Umbilical cord (tissue), 2 donors: ENCODE results near the gene ADGRG1. TPM values are rescaled to one million over a fixed set of nuclear protein-coding genes. Genes with fewer than 3 reads are reported as not detected.
A peak's percentile ranks its signal among the peaks of the same experiment; 100 is the strongest.

ENCODE experiments used
- DNase-seq: peaks from one replicate; pipeline ENCODE4 v3.0.0-alpha.2; 2015; ENCODE audit warnings: low spot score
- total RNA-seq: library from RNA; depleted of rRNA; stranded (reverse); fragments of >200 nt; gene quantifications from one replicate; pipeline ENCODE4 v1.2.3, GENCODE V29; 2014; ENCODE audit warnings: low replicate concordance; ENCODE audit not compliant: insufficient read depth

The ADGRG1 gene
- total RNA-seq, 1 donor from 2014 or later: 8.9 TPM

- DNase-seq: no peak
Measured at GRCh38 chr16:57606147-57606846, 22.1 kb upstream of the ADGRG1 start.

DNA sequence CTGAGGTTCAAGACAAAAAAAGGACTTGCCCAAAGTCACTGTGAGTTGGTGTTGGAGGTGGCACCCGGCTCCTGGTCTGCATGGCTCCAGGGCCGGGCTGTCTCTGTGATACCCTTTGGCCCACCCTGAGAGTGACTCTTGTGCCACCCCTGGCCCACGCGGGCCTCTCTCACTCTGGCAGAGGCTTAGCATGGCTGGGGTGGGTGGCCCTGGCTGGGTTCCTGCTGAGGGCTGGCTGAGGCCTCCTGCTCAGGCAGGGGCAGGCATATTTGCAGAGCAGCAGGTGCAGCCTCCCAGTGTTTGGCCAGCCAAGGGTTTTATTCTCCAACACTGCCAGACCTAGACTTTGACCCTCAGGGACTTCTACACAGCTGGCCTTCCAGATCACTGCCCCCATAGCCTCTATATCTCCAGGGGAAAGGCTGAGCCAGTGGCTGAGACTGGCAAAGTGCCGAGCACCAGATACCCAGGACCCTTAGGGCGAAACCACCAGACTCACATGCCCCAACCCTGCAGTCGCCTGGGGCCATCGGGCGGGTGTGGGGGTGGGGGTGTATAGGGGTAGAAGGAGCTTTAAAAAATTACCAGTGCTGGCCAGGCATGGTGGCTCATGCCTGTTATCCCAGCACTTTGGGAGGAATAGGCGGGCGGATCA, 21.5 kb upstream of the ADGRG1 start:
- no peak for DNase-seq

DNA sequence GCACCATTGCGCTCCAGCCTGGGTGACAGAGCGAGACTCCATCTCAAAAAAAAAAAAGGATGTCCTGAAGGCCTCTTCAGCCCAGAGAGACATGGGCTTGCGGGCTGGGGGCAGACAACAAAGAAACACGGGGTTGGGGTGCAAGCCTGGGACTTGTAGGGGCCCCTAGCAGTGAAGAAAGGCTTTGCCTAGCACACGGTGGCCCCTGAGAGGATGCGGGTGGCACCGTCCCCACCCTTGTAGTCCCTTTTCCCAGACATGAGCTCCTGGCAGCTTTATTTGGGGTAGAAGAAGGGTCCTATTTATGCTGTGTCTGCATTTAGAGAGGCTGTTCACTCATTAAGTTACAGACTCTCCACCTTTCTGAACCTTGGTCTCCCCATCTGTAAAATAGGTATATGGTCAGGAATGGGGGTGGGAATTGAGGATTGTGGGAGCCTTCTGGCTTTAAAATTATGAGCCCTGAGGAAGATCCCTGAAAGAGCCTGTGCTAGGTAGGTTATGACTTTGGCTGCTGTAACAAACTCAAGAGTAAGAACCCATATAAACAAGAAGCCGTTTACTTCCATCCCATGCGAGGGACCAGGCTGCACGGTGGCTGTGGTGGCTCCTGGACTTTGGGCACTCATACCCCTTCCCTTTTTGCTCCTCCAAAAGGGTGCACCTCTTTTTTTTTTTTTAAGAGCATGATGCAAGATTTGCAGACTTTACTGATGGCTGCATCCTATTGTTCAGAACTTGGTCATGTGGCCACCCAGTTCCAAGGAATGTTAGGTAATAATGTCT, 20.6 kb upstream of the ADGRG1 start:
- no peak for DNase-seq

GRCh38 chr16:57608462-57609113, 19.8 kb upstream of the ADGRG1 start:
- no peak for DNase-seq

GRCh38 chr16:57609541-57610401, 18.7 kb upstream of the ADGRG1 start:
- no peak for DNase-seq

- no peak for DNase-seq
Measured at GRCh38 chr16:57610611-57611010, 17.8 kb upstream of the ADGRG1 start.

DNA sequence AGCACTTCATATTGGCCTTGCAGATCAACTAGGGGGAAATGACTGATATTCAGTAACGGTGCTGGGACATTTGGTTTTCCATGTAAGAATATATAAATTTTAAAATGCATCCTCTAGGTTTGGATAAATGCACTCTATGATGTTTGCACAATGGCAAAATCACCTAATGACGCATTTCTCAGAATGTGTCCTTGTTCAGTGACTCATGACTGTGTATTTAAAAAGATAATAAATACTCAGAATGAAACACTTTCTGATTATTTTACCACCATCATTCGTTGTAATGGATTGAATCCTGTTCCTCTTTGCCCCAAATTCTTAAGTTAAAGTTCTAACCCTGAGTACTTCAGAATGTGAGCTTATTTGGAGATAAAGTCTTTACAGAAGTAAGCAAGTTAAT, 17.2 kb upstream of the ADGRG1 start:
- no peak for DNase-seq

GRCh38 chr16:57611706-57612105, 16.7 kb upstream of the ADGRG1 start:
- DNase-seq: no peak

DNA sequence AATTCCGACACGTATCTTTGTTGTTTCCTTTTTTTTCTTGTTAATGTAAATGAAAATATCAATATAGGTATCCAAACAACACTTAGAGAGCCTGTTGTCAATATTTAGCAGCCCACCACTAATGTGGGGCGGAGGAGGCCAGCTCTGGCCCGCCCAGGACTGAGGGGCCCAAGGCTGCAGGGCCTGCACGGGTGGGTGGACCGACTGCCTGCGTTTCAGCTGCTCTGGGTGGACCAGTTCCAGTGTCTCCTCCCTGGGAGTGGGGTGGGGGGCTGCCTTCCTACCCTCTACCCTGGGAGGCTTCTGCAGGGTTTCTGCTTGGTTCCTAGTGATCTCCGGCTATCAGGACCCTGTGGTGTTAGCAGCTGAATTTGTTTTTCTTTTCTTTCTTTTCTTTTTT, 15.9 kb upstream of the ADGRG1 start:
- DNase-seq: no peak

DNA sequence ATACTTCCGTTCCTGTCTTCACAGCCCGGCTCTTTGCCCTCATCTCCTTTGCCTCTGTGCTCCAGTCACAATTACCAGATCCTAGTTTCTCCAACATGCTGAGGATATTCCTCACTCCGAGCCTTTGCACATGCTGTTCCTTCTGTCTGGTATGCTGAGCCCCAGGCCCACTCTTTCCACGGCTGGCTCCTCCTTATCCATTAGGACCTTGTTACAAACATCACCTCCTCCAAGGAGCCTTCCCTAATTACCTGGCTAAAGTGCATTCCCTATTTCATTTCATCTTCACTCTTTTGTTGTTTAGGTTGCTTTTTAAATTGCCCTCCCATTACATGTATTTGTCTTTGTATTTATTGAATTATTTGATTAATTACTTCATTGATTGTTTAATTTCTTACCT, 14.9 kb upstream of the ADGRG1 start:
- no peak for DNase-seq

GRCh38 chr16:57614536-57614935, 13.9 kb upstream of the ADGRG1 start:
- DNase-seq: no peak

DNA sequence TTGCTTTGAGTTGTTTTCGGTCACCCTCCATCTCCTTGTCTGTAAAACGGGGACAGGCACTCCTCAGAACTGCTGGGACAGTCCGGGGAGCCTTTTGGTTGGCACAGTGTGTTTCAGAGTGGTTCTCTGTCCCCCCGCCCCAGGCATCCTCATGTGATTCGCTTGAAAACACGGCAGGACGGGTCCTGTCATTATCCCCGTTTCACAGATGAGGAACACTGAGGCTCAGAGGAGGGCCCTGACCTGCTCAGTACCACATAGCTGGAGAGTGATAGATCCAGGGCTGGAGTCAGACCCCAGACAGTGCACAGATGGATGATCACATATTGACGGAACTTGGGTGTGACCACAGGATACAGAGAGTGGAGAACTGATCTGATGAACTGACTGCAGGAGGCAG, 13.5 kb upstream of the ADGRG1 start:
- no peak for DNase-seq

GRCh38 chr16:57615813-57616212, 12.6 kb upstream of the ADGRG1 start:
- no peak for DNase-seq

DNA sequence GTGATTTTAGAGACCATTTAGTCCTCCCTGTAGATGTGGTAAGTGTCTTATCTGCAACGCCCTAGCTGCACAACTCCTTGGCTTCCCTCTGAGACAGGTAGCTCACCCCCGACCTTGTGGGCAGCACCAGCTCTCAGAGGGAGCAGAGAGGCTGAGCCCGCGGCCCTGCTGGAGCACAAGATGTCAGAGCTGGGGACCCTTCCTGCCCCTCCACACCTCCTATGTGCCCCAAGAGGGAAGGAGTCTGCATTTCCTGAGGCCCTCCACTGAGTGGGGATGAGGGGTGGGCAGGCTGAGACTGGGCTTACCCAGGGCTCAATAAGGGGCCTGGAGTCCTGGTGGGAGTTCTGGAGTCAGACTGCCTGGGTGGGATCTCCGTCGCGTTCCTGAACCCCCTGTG, 12.2 kb upstream of the ADGRG1 start:
- DNase-seq: no peak

DNA sequence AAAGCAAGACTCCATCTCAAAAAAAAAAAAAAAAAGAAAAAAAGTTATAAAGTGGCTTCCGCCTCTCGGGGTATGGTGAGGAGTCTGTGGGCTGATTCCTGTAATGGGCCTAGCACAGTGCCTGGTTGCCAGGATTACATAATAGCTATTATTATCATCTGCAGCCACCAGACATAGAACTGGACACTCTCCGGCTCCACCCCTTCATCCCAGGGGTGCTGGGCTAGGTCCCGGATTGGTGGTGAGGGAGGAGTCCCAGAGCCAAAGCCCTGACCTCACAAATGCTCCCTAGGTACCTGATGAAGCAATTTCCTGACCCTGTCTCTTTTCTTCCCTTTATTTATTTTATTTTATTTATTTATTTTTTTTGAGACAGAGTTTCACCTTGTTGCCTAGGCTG, 11.6 kb upstream of the ADGRG1 start:
- no peak for DNase-seq

DNA sequence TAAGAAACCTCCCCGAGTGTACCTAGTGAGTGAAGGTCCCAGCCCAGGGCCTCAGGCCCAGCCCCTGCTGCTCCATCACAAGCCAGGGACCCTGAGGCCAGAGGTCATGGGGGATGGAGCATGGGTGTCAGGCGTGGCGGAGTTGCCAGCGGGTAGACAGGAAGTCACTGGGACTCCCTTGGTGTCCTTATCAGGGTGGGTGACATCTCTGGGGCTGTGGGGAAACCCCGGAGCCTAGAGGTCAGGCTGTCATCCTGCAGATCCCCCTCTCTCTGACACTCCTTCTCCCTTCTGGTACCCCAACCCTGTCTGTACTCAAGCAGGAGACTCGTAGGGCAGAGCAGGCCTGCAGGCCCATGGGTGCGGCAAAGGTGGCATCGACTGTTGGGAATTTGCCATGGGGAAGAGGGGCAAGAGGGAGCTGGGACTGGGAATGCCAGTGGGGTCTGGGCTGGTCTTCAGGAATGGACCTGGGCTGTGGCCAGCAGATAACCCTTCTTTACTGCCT, 10.8 kb upstream of the ADGRG1 start:
- no peak for DNase-seq

GRCh38 chr16:57618296-57619132, 9.9 kb upstream of the ADGRG1 start:
- DNase-seq: no peak

- DNase-seq: no peak
Measured at GRCh38 chr16:57619133-57619605, 9.3 kb upstream of the ADGRG1 start.

GRCh38 chr16:57619606-57620334, 8.7 kb upstream of the ADGRG1 start:
- peak; percentile 72 for DNase-seq
